SH-SY5Y (cell line): ENCODE data around the gene FRMD4A.

Experiments
- GATA2 ChIP-seq: IDR thresholded peaks from 2 replicates; pipeline ENCODE4 v1.6.1; 2011; ENCODE audit warnings: mild to moderate bottlenecking, low read depth, low read length
- GATA3 ChIP-seq: IDR thresholded peaks from 2 replicates; pipeline ENCODE4 v1.6.1; 2011; ENCODE audit warnings: low read depth, mild to moderate bottlenecking, low read length, moderate library complexity

DNA sequence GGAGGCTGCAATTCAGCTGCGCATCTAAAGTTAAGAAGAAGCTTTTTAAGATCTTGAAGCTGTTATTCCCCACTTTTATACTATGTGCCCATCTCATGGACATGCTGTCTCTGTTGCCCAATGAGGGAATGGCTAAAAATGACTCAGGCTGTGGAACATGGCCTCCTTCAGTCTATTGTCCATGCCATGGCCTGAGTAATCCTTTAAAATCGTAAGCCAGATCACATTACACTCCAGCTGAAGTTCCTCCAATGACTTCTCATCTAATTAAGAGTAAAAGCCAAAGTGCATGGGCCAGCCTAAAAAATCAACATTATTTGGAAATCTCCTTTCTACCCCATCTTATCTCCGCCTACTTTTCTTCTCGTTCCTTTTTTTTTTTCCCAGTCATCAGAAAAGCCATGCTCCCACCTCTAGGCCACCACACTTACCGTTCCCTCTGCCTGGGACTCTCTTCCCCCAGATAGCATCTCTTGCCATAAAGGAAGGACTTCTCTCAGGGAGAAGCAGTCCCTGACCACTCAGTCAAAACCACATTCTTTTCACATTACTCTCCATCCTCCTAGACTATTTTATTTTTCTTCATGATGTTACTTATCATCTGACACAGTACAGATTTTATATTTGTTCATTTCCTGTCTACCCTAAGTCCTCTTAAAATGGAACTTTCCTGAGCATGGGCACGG lies 406.5 kb downstream of the FRMD4A start:
- no peak for TF ChIP-seq GATA3
- TF ChIP-seq GATA2 = no peak
